T-helper 2 cell (primary cell): Measurements from ENCODE around the gene PLEKHM1.
"Not testable (repeated sequence)": the region's sequence is repeated elsewhere in the genome, so short reads cannot be mapped to it uniquely, and the experiment has no call there.

ENCODE experiments used
- DNase-seq, 5 experiments: peaks; one replicate each; pipeline versions ENCODE4 v3.0.0 to v3.0.0-alpha.2; 2012 to 2022

PLEKHM1 gene

GRCh38 chr17:45441526-45442310 lies 48.8 kb downstream of the PLEKHM1 start:
- DNase-seq = no peak

GRCh38 chr17:45440839-45441515 lies 49.5 kb downstream of the PLEKHM1 start:
- DNase-seq = not testable (repeated sequence)

DNA sequence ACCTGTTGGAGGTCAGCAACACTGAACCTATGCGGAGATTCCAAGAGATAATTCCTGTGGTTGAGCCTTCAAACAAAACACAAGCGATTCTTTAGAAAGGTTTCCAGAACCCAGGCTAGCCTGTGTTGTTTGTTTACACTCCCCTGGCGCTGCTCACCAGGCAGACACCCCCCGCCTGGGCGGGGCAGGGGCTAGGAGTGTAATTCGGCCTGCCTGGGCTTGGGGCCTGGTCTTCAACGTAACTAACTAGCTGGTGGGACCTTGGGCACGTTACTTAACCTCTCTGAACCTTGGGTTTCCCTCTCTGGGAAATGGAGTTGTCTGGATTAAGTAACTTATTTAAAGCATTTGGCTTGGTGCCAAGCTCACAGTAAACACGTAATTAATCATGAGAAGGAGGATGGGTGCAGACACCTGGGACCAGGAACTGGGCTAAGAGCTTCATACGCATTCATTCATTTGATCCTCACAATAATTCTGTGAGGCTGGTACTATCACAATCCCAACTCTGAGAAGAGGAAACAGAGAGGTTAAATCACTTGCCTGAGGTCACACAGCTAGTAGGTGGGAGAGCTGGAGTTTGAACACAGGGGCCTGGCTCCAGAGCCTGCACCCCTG lies 50.3 kb downstream of the PLEKHM1 start:
- DNase-seq = no peak

DNA sequence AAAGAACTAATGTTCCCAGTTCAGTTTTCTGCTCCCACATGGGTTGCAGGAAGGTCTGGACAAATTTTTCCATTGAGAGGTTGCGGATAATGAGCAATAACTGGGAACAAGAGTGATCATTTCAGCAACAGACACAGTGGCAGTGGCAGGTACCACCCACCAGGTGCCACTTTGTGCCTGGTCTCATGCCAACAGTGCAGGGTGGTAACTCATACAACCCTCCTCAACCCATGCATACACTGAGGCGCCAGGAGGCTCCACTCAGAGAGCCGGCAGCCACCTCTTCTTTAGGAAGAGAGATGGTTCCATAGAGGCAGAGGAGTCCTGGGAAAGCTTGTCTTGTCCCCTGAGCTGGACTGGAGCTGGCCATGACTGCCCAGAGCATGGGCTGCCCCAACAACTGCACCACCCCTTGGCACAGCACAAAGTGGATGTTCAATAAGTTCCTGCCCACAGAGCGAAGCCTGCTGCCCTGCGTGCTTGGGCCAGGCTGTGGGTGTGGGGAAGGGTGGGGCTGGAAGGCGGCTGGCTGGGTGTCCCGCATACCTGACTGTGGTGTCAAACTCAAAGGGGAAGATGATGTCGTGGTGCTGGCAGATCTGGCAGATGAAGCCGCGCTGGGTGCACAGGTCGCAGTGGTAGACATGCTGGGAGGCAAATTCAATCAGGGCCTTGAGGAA lies 51.5 kb downstream of the PLEKHM1 start:
- DNase-seq = no peak

DNA sequence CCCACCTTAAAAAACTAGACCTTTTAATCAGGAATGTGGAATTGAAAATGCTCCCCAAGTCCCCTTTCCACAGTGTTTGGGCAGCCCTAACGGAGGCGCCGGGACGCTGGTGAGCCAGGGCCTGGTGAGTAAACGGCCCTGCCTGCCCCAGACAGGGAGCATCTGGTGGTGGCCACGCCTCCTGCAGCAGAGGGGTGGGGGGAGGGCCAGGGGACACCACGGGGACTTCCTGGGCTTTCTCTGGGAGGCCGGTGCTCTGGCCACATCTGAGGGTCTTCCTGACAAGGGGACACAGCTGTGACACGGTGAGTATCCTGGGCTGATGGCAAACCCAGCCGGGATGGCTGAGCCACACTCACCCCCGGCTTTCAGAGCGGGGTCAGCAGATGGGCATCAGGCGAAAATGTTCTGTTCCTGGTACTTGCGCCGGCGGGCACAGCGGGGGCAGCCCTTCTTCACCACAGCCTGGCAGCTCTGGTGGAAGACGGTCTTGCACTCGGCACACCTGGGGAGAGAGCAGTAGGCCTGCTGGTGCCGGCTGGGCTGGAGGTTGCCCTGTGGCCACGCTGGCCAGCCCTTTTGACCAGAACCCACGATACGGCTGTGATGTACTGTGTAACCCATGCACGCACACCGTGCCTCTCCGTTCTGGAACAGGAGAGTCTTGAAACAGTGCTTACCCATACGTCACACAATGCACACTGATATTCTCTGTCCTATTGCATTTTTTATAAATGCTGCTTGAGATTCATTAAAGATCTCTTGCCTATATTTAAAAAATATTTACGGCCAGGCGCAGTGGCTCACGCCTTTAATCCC lies 52.8 kb downstream of the PLEKHM1 start:
- no peak for DNase-seq

DNA sequence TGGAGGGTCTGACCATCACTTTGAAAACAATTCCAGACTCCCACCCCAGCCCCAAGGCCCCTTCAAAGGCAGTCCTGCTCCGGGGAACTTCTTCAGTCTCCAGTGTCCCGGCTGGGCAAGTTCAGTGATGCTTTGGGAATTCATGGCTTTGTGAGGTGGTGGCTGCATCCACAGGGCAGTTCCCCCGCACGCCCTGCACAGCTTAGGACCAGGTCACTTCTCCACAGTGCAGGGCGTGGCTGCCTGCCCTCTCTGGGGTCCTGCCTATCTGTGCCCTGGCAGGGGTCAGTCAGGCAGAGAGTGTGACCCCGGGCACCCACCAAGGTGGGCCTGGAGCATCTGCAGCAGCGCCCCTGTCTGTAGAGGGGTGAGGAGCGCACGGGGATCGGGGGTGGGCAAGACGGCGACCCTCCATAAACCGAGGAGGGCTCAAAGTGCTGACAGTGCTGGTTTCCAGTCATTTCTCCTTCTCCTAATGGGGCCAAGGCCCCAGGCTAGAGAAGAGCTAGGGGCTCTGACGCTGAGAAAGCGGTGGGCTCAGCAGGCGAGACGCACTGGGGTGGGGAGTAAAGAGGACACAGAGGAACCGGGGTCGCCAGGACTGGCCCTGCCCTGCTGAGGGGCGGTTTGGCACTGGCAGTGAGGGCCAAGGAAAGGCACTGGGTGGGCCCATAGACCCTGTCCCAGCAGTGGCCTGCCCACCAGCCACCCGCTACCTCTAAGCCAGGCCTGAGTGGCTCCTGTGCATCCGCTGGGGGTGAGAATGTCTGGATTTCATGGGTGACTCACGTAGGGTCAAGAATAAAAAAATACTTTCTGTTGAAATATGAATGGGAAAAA lies 53.7 kb downstream of the PLEKHM1 start:
- DNase-seq = no peak

GRCh38 chr17:45436161-45436560 lies 54.4 kb downstream of the PLEKHM1 start:
- DNase-seq = no peak

GRCh38 chr17:45435481-45435880 lies 55.0 kb downstream of the PLEKHM1 start:
- no peak for DNase-seq

DNA sequence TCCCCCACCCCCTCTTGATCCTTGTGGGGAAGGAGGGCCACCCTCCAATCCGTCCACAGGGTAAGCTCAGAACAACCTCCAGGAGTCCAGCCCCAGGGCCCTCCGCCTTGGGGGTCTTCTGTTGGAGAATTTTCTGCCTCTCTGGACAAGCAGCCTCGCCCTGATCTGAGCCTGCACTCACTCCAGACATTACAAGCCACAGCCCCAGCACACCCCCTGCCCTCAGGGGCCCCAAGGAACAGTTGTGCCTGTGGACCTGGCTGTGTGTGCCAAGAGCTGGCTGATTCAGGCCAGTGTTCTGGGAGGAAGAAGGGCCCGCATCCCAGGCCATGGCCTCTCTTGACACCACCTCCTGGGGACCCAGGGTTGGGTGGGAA lies 57.4 kb downstream of the PLEKHM1 start:
- no peak for DNase-seq

DNA sequence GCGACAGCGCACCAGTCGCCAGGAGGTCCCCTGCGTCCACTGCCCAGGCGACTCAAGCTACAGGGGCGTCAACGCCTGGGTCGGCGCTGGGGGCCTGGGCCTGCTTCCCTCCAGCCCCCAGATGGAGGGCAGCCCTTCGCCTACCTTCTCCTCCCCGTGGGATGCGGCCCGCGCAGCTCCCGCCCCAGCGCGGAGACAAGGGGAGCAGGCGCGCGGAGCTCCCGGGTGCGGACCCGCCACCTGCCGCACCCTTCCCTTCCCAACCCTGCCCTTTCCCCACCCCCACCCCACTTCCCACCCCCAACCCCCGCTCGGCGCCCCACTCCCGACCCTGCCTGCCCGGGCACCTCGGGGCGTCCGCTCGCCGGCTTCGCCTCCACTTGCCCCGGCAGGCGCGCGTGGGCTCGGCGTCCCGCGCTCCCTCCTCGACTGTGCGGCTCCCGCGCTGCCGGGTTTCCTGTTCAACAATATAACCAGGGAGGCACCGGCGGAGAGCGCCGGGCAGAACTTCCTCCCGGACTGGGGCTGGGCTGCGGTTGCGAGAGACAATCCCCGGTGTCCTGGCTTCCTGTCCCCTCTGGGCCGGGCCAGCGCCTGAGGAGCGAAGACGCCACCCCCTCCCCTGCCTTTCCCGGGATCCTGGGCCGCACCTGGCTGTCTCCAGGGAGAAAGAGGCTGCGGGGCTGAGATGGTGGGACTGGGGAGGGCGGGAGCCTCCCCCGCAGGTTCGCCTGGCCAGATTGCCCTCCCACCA lies 57.9 kb downstream of the PLEKHM1 start, which contains the start of gene ARHGAP27:
Gene ARHGAP27 (minus strand): TSS at position 466 of the 754 bp plus-strand sequence. CDS start 2,591 bp downstream, outside the sequence.
- DNase-seq = peak in 1 of 5 experiments; percentile 27

- DNase-seq = peak; percentile 57 to 74 (median 59)
These were observed 58.8 kb downstream of the PLEKHM1 start for GRCh38 chr17:45431531-45432404.

DNA sequence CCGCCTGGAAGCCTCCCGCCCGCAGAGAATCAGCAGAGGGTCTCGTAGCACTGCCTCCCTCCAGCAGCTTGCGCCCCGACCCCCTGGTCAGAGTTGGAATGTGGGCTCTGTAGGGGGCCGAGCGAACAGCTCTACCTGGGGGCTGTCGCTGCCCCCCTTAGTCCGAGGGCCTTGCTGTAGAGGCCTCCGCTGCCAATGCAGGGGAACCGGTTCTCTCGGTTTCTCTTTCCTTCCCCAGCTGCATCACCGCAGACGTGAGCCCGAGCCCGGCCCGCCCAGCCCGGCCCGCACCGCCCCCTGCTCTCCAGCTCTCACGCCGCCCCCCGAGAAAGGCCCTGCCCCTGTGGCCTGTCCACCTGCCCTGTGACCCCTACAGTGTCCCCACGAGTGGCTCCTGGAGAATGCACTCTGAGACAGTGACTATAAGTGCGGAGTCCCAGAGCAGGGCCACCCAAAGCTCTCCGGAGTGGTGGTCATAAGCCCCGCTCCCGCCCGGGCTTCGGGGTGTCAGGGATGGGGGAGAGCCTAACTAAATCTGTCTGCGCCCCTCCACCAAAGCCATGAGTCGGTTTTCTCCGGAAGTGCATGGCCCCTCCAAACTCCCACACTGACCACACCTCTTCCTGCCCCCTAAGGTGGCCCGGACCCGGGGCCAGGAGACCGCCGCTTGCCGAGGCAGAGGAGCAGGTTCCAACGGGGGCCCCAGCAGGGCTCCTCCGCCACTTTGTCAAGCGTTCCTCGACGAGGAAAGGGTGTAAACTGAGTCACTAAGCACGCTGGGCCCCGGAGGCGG lies 59.6 kb downstream of the PLEKHM1 start:
- peak in 1 of 5 experiments; percentile 49 for DNase-seq

- DNase-seq = no peak
These were observed 60.3 kb downstream of the PLEKHM1 start for GRCh38 chr17:45430006-45430737.

- no peak for DNase-seq
These were observed 61.0 kb downstream of the PLEKHM1 start for GRCh38 chr17:45429339-45430005.

GRCh38 chr17:45428931-45429338 lies 61.6 kb downstream of the PLEKHM1 start:
- DNase-seq = no peak

DNA sequence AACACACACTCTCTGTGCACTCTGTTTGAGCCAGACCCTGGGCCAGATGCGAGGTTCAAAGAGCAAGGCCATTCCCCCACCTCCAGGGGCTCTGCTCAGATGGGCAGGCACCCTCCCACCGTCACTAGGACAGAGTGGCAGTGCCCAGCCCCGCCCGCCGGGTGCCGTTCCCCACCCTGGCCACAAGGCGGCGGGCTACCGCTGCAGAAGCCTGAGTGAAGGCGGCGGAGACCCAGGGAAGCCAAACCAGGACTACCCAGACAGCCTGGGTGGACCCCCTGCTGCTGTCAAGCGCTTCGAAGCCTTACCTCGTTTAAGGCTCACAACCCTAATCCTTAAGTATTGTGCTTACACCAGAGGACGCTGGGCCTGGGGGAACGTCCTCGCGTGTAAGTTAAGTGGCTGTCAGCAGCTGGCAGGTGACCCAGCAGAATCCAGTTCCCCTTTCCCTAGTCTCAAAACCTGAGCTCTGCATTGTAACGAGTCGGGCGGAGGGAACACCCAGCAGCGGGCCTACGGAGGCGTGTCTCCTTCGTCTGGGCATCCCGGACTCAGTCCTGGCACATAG lies 62.4 kb downstream of the PLEKHM1 start:
- peak; percentile 62 to 71 (median 66) for DNase-seq
